GM21717 (cell line): ENCODE data around the gene ZNF749.

ENCODE experiments used
- ATAC-seq: cut with Tn5 transposase; IDR thresholded peaks from one replicate; pipeline ENCODE4 v1.9.1; 2021; ENCODE audit warnings: mild to moderate bottlenecking, moderate library complexity; ENCODE audit not compliant: unreplicated experiment

Gene ZNF749

GRCh38 chr19:57435062-57435978 is at the start of gene ZNF749:
ZNF749 (plus strand) TSS chr19:57435325; CDS start chr19:57435579, 254 bp downstream.
- peak; percentile 91 for ATAC-seq

GRCh38 chr19:57389194-57389729 is 45.9 kb upstream of the ZNF749 start:
- ATAC-seq, result no peak

DNA sequence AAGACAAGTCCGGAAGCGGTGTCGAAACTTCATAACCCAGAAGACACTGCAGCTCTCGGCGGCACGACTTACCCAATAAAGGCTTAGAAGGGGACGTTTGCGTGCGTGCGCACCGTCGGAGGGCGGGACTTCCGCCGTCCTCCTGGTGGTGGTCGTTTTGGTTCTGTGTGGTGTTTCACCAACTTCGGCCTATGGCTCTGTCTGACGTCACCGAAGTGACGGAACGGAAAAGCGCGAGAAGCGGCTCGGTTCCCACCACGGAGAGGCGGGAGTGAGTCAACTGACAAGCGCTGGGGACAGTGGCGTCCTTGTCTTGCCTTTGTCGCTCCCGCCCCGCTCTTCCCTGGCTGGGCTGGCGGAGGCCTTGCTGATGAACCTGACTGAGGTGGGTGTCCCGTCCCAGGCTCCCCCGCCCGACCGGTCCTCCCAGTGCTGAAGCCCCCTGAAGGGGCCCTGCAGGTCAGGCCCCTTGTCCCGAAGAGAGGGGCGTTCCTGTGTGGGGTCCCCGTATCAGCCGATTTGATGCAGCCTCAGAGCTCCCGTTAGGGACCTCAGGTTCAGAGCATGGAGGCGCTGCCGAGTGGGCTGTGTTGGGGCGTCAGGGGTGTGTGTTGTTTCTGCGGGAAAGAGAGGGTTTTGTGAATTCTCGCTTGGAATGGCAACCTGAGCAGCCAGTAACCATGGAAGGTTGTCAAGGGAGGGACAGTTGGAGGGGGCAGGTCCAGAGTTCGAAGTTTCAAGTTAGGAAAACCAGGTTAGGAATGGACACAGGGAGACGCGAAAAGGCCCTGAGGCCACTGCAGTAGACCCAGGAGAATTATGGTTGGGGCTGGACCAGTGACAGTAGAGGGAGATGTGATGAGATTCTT is 45.2 kb upstream of the ZNF749 start, which contains the start of gene ZNF548:
Gene ZNF548, plus strand, starts transcription at position 125 of the 869 bp plus-strand sequence. Its CDS starts 246 bp downstream, at position 371.
- peak; percentile 92 for ATAC-seq

DNA sequence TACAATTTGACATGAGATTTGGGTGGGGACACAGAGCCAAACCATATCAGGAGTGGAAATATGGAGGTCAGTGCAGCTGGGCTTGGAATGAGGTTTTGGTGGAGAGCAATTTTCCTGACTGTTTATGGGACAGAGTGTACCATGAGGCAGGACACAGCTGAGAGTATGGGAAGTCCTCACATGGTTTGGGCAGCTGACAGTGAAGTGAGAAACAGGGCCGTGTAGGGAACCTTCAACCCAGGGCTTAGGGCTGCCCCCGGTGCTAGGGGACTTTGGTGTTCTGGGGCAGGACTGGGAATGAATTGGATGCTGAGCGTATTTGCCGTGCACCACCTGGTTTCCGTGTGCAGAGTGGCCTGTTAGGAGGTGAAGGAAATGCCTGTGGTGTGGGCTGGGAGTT is 39.4 kb upstream of the ZNF749 start:
- ATAC-seq, result no peak

GRCh38 chr19:57398868-57399267 is 36.3 kb upstream of the ZNF749 start:
- ATAC-seq, result no peak

GRCh38 chr19:57403737-57404563 is 31.2 kb upstream of the ZNF749 start:
- ATAC-seq, result no peak

DNA sequence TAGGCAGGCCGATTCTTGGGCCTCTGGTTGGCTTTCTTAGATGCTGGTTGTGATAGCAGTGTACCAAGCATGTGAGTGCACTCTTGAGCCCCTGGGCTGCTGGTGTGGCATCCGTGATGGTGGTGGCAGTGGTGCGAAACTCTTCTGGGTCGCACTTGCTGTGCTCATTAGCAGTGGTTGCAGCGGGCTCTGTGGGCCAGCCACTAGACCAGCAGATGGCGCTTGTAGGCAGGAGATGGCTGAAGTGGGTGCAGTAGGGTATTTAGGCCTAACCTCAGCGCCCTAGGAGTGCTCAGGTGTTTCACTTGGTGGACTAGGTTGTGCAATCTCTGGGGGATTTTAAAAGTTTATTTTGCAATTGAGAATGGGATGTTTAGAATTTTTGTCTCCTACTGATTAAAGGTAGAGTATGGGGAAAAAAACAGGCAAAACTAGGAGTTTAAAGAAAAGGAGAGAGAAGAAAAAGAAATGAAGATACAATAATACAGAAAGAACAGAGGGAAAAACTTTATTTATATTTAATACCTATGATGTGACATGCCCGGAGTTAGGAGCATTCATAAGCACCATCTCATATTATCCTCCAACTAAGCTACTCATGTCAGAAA is 28.5 kb upstream of the ZNF749 start:
- ATAC-seq, result no peak

- ATAC-seq, result peak; percentile 96
Observed at GRCh38 chr19:57410877-57411671, 24.1 kb upstream of the ZNF749 start, which contains the start of gene ZNF17. ZNF17 (plus strand) TSS chr19:57411161; CDS start chr19:57413616, 2,455 bp downstream.

- ATAC-seq, result no peak
Observed at GRCh38 chr19:57419439-57419838, 15.7 kb upstream of the ZNF749 start.

- ATAC-seq, result no peak
Observed at GRCh38 chr19:57421037-57421436, 14.1 kb upstream of the ZNF749 start.

- peak; percentile 8 for ATAC-seq
Observed at GRCh38 chr19:57434386-57435061, 601 bp upstream of the ZNF749 start.

- ATAC-seq, result no peak
Observed at GRCh38 chr19:57436417-57436816, 1.3 kb downstream of the ZNF749 start.

- no peak for ATAC-seq
Observed at GRCh38 chr19:57437931-57438330, 2.8 kb downstream of the ZNF749 start.

DNA sequence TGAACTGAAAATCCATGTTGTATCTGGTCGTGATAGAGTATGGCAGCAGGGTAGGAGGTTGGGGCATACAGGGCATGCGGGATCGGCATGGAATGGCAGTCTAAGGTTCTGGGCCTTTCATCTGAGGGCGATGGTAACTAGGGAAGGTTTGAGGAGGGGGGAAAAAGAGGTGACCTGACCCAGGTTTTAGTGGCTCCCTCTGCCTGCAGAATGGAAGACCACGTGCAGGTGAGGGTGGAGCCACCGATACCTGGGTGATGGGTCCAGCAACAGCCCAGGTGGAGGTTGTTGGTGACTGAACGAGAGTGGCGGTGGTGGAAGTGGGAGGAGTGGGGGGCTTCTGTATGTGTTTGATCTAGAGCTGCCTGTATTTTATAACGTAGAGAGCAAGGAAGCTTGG is 3.8 kb downstream of the ZNF749 start:
- ATAC-seq, result no peak

- no peak for ATAC-seq
Observed at GRCh38 chr19:57441979-57442752, 7.0 kb downstream of the ZNF749 start.

DNA sequence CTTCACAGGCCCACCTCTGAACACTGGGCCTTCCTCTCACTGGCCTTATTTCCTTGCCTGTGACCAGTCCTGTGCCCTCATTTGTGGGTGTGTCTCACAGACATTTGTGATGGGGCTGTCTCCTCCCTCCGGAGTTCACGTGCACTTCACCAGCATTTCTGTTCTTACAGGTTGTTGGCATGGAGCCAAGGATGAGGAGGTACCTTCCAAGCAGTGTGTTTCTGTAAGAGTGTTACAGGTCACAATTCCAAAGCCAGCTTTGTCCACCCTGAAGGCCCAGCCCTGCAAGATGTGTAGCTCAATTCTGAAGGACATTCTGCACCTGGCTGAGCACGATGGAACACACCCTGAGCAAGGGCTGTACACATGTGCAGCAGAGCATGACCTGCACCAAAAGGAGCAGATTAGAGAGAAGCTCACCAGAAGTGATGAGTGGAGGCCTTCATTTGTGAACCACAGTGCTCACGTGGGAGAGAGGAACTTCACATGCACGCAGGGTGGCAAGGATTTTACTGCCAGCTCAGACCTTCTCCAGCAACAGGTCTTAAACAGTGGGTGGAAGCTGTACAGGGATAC is 8.1 kb downstream of the ZNF749 start:
- no peak for ATAC-seq

- no peak for ATAC-seq
Observed at GRCh38 chr19:57452307-57452706, 17.2 kb downstream of the ZNF749 start.
